ENCODE data around the gene RPL10.
A peak's percentile ranks its signal among the peaks of the same experiment; 100 is the strongest.
"Not testable (repeated sequence)": the region's sequence is repeated elsewhere in the genome, so short reads cannot be mapped to it uniquely, and the experiment has no call there.

The RPL10 gene

GRCh38 chrX:154378059-154378798 is 19.9 kb upstream of the RPL10 start:
- DNase-seq (ENCODE audit: low read depth in 3 of 3), result peak in 1 of 3 experiments; percentile 30

- peak; percentile 86 to 94 (median 86) for DNase-seq (ENCODE audit: low read depth in 3 of 3)
Observed at GRCh38 chrX:154378799-154379568, 19.2 kb upstream of the RPL10 start, which contains the start of gene EMD. Gene EMD (plus strand): TSS chrX:154379295. CDS start chrX:154379485, 190 bp downstream.

GRCh38 chrX:154379569-154379951 is 18.6 kb upstream of the RPL10 start:
- DNase-seq (ENCODE audit: low read depth in 3 of 3), result no peak

GRCh38 chrX:154380153-154380552 is 18.0 kb upstream of the RPL10 start:
- DNase-seq (ENCODE audit: low read depth in 3 of 3), result no peak

DNA sequence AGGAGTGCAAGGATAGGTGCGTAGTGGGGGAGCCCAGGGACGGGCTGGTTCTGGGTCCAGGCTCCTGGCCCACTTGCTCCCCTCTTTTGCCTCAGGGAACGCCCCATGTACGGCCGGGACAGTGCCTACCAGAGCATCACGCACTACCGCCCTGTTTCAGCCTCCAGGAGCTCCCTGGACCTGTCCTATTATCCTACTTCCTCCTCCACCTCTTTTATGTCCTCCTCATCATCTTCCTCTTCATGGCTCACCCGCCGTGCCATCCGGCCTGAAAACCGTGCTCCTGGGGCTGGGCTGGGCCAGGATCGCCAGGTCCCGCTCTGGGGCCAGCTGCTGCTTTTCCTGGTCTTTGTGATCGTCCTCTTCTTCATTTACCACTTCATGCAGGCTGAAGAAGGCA is 17.4 kb upstream of the RPL10 start:
- DNase-seq (ENCODE audit: low read depth in 3 of 3), result no peak

DNA sequence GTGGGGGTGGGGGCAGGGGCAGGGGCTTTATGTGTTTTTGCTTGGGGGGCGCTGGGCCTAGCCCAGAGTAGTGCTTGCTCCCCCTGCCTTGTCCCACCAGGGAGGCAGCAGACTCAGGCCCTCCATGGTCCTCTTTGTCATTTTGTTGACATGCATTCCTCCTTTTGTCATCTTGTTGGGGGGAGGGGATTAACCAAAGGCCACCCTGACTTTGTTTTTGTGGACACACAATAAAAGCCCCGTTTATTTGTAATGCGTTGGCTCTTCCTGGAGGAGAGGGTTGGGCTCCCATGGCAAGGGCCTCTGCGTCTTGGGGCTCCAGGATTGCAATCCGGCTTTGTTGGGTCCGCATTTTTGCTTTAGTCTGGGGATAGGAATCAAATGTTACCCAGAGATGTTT is 16.9 kb upstream of the RPL10 start:
- no peak for DNase-seq (ENCODE audit: low read depth in 3 of 3)

DNA sequence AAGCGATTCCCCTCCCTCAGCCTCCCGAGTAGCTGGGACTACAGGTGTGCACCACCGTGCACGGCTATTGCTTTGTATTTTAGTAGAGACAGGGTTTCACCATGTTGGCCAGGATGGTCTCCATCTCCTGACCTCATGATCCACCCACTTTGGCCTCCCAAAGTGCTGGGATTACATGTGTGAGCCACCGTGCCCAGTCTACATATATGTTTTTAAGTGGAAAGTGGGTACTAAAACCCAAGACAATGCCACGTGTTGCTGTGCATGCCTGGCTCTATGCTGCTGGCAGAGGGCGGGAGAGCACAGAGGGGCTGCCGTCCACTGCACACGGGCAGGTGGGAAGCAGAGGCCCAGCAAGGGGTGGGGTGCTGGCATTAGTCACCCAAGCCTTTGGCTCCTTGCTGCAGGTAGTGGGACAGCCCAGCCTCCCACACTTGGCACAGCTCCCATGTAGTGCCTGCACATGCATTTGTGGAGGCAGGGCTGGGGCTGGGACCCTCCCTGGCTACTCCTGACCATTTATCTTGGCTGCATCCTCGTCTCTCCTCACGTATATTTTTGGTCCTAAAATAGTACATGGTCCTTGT is 15.6 kb upstream of the RPL10 start:
- no peak for DNase-seq (ENCODE audit: low read depth in 3 of 3)

DNA sequence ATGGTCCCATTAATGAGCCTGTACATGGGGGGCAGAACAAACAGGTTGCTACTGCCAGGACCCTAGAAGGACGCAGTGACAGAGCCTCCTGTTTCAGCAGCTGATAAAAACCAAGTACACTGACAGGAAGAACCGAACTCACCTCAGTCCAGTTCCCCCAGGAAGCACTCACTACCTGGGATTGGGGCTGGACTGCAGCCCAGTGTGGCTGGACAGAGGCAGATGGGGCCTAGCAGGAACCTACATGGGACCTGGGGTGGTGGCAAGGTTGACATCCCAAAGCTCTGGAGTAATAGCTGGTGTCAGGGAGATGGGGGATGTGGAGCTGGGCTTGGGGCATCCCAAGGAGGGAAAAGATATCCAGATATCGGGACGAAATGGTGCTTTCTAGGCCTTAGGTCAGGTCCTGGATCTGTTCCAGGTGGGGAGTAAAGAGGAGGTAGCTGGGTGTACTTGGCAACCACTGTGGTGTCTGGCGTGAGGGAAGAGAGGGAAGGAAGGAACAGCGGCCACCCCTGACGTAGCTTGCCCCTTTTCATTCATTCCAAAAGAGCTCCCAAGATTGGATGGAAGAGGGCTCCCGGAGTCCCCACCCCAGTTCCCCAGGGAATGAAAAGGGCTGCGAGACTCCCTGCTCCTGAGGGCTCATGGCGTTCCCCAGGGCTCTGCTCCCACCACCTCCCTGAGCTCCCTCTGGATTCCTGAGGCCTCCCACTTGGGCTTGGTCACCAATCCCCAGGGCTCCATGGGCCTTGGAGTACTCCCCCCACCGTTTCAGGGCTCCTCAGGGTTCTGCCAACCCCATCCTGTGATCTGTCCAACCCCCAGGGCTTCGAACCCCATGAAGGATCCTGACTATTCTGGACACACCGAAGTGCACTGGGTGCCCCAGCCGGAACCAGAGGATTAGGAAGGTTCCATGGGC is 14.6 kb upstream of the RPL10 start:
- DNase-seq (ENCODE audit: low read depth in 3 of 3), result no peak

DNA sequence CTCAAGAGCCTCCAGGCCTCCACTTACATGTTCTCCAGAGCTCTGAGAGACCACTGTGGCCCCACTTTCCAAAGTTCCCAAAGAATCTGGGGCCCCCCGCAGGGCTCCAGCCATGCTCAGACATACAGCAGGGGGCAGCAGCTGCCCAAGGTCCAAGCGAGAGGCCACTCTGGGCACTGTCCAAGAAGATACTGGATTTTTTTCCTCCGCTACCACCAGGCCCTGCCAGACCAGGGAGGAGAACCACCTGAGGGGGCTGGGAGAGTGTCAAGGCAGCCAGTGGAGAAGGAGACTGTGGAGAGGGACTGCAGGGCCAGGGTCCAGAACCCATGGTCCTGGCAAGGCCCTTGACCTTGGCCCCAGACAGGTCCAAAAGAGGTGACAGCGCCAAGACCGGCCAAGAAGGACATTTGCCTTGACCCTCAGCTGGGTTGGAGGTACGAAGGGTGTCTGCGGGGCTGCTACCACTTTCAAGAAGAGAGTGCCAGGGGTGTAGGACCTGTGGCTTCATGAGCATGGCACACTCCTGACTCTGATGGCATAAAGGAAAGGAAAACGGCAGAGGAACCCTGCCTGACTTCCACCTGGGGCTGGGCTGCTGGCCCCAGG is 13.8 kb upstream of the RPL10 start:
- no peak for DNase-seq (ENCODE audit: low read depth in 3 of 3)

- DNase-seq (ENCODE audit: low read depth in 3 of 3), result not testable (repeated sequence)
Observed at GRCh38 chrX:154388094-154388493, 10.1 kb upstream of the RPL10 start.

DNA sequence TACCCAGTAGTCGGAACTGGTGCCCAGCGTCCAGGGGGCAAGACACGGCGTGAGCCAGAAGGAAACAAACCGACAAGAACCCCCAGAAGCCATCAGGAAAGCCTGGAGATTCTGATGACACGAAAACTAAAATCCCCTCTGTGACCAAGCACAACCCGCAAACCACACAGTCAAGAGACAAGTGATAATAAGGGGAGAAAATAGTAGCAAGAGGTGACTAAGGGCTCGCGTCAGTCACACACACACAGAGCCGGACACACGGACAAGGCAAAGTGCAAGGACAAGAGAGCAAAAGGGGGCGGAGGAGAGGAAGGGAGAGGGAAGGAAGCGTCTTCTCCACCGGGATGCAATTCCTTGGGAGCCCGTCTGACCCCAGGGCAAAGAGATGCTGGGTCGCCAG is 9.5 kb upstream of the RPL10 start:
- DNase-seq (ENCODE audit: low read depth in 3 of 3), result not testable (repeated sequence)

- DNase-seq (ENCODE audit: low read depth in 3 of 3), result not testable (repeated sequence)
Observed at GRCh38 chrX:154389812-154390747, 8.1 kb upstream of the RPL10 start.

DNA sequence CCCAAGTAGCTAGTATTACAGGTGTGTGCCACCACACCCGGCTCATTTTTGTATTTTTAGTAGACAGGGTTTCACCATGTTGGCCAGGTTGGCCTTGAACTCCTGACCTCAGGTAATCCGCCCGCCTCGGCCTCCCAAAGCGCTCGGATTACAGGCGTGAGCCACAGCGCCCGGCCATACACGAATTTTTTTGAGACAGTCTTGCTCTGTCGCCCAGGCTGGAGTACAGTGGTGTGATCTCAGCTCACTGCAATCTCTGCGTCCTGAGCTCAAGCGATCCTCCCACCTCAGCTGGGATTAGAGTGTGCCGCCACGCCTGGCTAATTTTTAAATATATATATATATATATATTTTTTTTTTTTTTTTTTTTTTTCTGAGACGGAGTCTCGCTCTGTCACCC is 1.8 kb upstream of the RPL10 start:
- DNase-seq (ENCODE audit: low read depth in 3 of 3), result not testable (repeated sequence)

DNA sequence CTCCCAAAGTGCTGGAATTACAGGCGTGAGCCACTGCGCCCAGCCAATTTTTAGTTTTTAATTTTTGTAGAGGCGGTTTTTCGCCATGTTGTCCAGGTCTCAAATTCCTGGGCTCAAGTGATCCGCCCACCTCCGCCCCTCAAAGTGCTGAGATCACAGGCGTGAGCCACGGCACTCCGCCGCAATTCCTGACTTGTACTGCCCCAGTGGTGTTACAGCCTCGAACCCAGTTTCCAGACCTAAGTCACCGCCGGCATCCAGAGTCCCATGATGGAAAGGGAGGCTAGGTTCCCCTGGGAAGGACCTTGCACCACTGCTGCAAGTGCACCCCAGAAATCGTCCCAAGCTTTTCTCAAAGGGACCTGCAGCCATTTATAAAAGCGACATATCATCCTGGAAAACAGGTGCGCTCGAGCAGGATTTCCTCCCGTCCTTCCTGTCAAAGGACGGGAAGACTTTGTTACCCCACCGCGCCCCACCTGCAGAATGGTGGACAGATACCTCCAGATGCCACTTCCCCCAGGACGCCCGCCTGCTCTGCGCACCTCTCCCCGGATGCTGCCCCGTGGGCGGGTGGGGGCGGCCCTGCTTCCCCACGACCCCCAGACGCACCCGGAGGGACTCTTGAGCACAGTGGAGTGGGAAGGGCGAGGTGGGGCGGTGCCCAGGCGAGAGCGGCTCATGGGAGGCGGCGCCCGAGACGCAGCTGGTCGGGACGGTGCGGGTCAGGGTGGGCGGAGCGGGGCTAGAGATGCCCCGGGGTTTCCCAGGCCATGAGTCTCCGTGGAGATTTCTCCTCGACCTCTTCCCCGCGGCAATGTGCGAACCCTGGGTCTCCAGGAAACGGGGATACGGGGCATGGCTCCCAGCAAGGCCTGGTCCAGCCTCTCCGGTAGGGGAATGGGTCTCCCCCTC is 947 bp upstream of the RPL10 start:
- DNase-seq (ENCODE audit: low read depth in 3 of 3), result peak in 2 of 3 experiments; percentile 56 to 73

DNA sequence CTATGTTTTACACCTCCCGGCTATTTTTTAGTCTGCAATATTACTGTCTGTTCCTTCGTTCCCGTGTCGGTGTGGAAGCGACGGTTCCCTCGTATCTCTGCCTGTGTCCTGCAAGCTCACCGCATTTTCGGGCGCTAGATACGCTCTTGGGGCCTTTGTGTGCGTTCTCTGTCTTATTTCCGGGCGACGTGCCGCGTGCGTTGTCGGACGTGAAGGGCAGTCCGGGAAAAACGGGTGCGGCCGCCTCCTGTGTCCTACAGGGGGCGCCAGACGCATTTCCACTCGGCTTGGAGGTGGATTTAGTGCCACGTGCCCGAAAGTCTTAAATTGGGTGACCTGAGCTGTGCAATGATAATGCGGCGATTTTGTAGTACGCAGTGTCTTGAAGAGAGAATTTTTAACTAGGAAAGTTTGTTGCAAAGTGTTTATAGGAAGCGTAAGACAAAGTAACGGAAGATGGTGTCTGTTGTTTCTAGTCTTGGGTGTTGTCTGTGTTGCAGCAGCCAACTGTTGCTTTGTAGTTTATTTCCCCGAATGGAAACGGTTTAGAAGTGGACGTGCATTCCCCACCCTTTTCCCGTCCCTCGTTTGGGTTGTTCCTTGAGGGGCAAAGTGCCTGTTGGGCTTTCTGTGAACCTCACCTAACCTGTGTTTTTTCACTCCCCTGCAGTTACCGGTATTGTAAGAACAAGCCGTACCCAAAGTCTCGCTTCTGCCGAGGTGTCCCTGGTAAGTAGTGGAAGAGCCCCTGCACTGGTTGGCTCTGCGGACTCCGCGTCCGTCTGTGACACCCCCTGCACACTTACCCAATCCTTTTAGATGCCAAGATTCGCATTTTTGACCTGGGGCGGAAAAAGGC is 720 bp downstream of the RPL10 start:
- DNase-seq (ENCODE audit: low read depth in 3 of 3), result peak; percentile 62 to 77 (median 65)

DNA sequence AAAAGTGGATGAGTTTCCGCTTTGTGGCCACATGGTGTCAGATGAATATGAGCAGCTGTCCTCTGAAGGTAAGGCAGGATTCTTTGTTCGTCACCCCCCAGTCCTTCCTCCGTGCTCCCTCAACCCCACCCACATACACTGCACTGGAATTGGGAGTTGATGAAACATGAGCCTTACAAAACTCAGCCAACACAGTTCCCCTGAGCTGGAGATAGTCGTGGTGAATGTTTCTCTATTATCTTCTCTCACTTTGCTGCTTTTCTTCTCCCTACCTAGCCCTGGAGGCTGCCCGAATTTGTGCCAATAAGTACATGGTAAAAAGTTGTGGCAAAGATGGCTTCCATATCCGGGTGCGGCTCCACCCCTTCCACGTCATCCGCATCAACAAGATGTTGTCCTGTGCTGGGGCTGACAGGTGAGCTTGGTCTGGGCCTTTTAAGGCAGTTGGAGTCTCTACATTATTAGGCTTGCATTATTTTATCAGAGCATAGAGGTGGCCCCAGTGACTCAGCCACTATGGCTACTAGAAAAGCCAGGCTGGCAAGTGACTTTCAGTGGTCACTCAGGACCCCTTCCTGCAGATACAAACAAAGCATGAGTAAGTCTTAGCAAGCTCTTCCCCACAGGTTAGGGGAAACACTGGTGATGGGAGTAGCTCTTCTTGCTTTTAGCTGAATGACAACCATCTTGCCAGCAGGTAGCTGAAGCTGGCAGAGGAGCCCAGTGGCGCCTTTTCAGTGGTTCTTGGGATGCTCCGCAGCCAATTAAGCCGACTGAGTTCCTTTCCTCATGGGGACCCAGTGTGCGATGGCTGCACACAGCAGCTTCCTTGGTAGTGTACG is 1.6 kb downstream of the RPL10 start:
- DNase-seq (ENCODE audit: low read depth in 3 of 3), result no peak

DNA sequence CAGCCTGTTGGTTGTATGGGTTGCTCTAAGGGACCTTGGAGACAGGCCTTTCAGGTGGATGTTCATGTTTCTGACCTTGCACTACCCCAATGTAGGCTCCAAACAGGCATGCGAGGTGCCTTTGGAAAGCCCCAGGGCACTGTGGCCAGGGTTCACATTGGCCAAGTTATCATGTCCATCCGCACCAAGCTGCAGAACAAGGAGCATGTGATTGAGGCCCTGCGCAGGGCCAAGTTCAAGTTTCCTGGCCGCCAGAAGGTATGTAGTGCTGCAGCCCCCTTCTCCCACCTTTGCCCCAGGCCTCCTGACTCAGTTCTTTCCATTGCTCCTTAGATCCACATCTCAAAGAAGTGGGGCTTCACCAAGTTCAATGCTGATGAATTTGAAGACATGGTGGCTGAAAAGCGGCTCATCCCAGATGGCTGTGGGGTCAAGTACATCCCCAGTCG is 2.2 kb downstream of the RPL10 start:
- not testable (repeated sequence) for DNase-seq (ENCODE audit: low read depth in 3 of 3)

All from stimulated activated CD4-positive, alpha-beta T cell treated with anti-CD3 and anti-CD28 coated beads, TNF-alpha, amount 100 ng/mL, for 24 hours (primary cell).